GM19035 (cell line): Measurements from ENCODE around the gene ARPC5L.
"Not testable (repeated sequence)": the region's sequence is repeated elsewhere in the genome, so short reads cannot be mapped to it uniquely, and the experiment has no call there.

Experiments used
- ATAC-seq: cut with Tn5 transposase; IDR thresholded peaks from one replicate; pipeline ENCODE4 v1.9.1; 2021; ENCODE audit not compliant: unreplicated experiment

Gene ARPC5L

GRCh38 chr9:124890179-124890578, 28.2 kb downstream of the ARPC5L start:
- ATAC-seq = no peak

- ATAC-seq = no peak
Observed at GRCh38 chr9:124894035-124894740, 32.3 kb downstream of the ARPC5L start.

GRCh38 chr9:124894741-124895170, 32.8 kb downstream of the ARPC5L start:
- ATAC-seq = no peak

- no peak for ATAC-seq
Observed at GRCh38 chr9:124897570-124898460, 35.9 kb downstream of the ARPC5L start.

GRCh38 chr9:124899845-124900244, 37.9 kb downstream of the ARPC5L start:
- no peak for ATAC-seq

GRCh38 chr9:124906966-124907365, 45.0 kb downstream of the ARPC5L start:
- ATAC-seq = no peak

- ATAC-seq = no peak
Observed at GRCh38 chr9:124908098-124908497, 46.2 kb downstream of the ARPC5L start.

GRCh38 chr9:124911766-124912165, 49.8 kb downstream of the ARPC5L start:
- ATAC-seq = no peak

GRCh38 chr9:124913378-124913777, 51.4 kb downstream of the ARPC5L start:
- ATAC-seq = no peak

- ATAC-seq = no peak
Observed at GRCh38 chr9:124914753-124915405, 52.9 kb downstream of the ARPC5L start.

GRCh38 chr9:124920394-124920793, 58.5 kb downstream of the ARPC5L start:
- not testable (repeated sequence) for ATAC-seq
